ENCODE results near the gene KLHL10.

The KLHL10 gene

GRCh38 chr17:41821776-41822175 lies 15.8 kb upstream of the KLHL10 start:
- peak overlapping the region; percentile 80 for H3K27ac ChIP-seq

GRCh38 chr17:41822216-41823140 lies 15.1 kb upstream of the KLHL10 start:
- peak overlapping the region; percentile 80 for H3K27ac ChIP-seq
- no peaks in the 10 kb centered on the region for H3K9me3 ChIP-seq (ENCODE audit: severe bottlenecking)
- no peak overlapping the region for H3K4me3 ChIP-seq (ENCODE audit: low read depth, low read length)
- no peak for TF ChIP-seq CTCF (IDR thresholded peaks at IDR 0.05; ENCODE audit: low read depth, low read length)
- no peaks in the 10 kb centered on the region for H3K27me3 ChIP-seq (ENCODE audit: insufficient read depth, low read depth, severe bottlenecking)
- peaks cover 73% of the 10 kb centered on the region for H3K36me3 ChIP-seq
- DNase-seq, result no peak

More at GRCh38 chr17:41821776-41822175, 15.8 kb upstream of the KLHL10 start:
- Histone ChIP-seq H3K9me3 (ENCODE audit: severe bottlenecking) (no peaks in the 10 kb centered on the region), H3K4me3 (ENCODE audit: low read depth, low read length) (no peak overlapping the region), H3K27me3 (ENCODE audit: insufficient read depth, low read depth, severe bottlenecking) (no peaks in the 10 kb centered on the region), H3K36me3 (peaks cover 69% of the 10 kb centered on the region)
- no peak for TF ChIP-seq CTCF (IDR thresholded peaks at IDR 0.05; ENCODE audit: low read depth, low read length)
- no peak for DNase-seq

GRCh38 chr17:41823141-41823524 lies 14.5 kb upstream of the KLHL10 start:
- peak overlapping the region; percentile 80 for H3K27ac ChIP-seq
- no peak for DNase-seq
- no peaks in the 10 kb centered on the region for H3K9me3 ChIP-seq (ENCODE audit: severe bottlenecking)
- H3K27me3 ChIP-seq (ENCODE audit: insufficient read depth, low read depth, severe bottlenecking), result no peaks in the 10 kb centered on the region
- peaks cover 77% of the 10 kb centered on the region for H3K36me3 ChIP-seq
- no peak for TF ChIP-seq CTCF (IDR thresholded peaks at IDR 0.05; ENCODE audit: low read depth, low read length)
- no peak overlapping the region for H3K4me3 ChIP-seq (ENCODE audit: low read depth, low read length)

GRCh38 chr17:41823580-41823979 lies 14.0 kb upstream of the KLHL10 start:
- H3K27ac ChIP-seq, result peak overlapping the region; percentile 80
- no peaks in the 10 kb centered on the region for H3K27me3 ChIP-seq (ENCODE audit: insufficient read depth, low read depth, severe bottlenecking)
- TF ChIP-seq CTCF (IDR thresholded peaks at IDR 0.05; ENCODE audit: low read depth, low read length), result no peak
- H3K4me3 ChIP-seq (ENCODE audit: low read depth, low read length), result peak overlapping the region; percentile 7
- peaks cover 77% of the 10 kb centered on the region for H3K36me3 ChIP-seq
- H3K9me3 ChIP-seq (ENCODE audit: severe bottlenecking), result no peaks in the 10 kb centered on the region
- peak; percentile 96 for DNase-seq

GRCh38 chr17:41824086-41824485 lies 13.5 kb upstream of the KLHL10 start:
- peak; percentile 92 for DNase-seq
- Histone ChIP-seq H3K9me3 (ENCODE audit: severe bottlenecking) (no peaks in the 10 kb centered on the region), H3K4me3 (ENCODE audit: low read depth, low read length) (no peak overlapping the region), H3K27ac (peak overlapping the region; percentile 80), H3K36me3 (peaks cover 78% of the 10 kb centered on the region), H3K27me3 (ENCODE audit: insufficient read depth, low read depth, severe bottlenecking) (no peaks in the 10 kb centered on the region)
- no peak for TF ChIP-seq CTCF (IDR thresholded peaks at IDR 0.05; ENCODE audit: low read depth, low read length)
